AG04449 (cell line): ENCODE data around the gene SLIT3.

Experiments
- CTCF ChIA-PET: fragments of 350-600 bp; formaldehyde crosslinking; extraction: SDS; loops from one replicate; lab custom pipeline; 2021; ENCODE audit warnings: antibody characterized with exemption; lab: Yijun Ruan, JAX
- POLR2A ChIA-PET: fragments of 400-600, 350-600 bp; formaldehyde crosslinking; extraction: SDS; loops from one replicate; lab custom pipeline; 2020; ENCODE audit warnings: antibody characterized with exemption, inconsistent platforms; lab: Yijun Ruan, JAX
- DNase-seq: peaks from one replicate; pipeline ENCODE4 v3.0.0-alpha.2; 2010; ENCODE audit warnings: low read depth, low spot score
- H3K4me3 ChIP-seq: 2 replicates; pipeline ENCODE4 v1.5.1; 2011; ENCODE audit warnings: low read depth, mild to moderate bottlenecking, control low read depth, low read length
- TF ChIP-seq, protein P1 (sequence below): IDR thresholded peaks from one replicate; pipeline ENCODE4 v1.5.1; 2011; ENCODE audit warnings: mild to moderate bottlenecking, moderate library complexity, low read length, control low read depth, inconsistent platforms; ENCODE audit not compliant: insufficient read depth; ENCODE audit errors: missing control alignments

Gene SLIT3

DNA sequence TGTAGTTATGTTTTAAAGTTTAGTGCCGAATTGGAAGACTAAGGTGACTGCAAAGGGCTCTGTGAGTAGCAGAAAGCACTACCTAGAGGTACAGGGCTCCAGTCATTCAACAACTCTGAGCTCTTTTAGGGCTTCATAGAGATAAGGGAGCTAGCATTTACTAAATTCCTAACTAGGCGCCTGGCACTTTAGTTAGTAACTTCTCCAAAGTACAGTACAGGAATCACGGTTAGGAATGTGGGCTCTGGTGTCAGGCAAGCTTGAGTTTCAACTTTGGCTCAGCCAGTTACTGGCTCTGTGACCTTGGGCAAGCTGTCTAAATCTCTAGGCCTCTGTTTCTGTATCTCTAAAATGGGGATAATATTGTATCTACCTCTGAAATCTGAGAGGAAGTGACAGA, 115.3 kb downstream of the SLIT3 start:
- ChIA-PET POLR2A (no interaction called here), CTCF (interaction anchor here (1.8 kb wide), 2 partner anchors 117 to 198 kb away, joined by 4 to 6 read pairs; no protein-coding TSS in a partner anchor)
- TF ChIP-seq, protein P1, sequence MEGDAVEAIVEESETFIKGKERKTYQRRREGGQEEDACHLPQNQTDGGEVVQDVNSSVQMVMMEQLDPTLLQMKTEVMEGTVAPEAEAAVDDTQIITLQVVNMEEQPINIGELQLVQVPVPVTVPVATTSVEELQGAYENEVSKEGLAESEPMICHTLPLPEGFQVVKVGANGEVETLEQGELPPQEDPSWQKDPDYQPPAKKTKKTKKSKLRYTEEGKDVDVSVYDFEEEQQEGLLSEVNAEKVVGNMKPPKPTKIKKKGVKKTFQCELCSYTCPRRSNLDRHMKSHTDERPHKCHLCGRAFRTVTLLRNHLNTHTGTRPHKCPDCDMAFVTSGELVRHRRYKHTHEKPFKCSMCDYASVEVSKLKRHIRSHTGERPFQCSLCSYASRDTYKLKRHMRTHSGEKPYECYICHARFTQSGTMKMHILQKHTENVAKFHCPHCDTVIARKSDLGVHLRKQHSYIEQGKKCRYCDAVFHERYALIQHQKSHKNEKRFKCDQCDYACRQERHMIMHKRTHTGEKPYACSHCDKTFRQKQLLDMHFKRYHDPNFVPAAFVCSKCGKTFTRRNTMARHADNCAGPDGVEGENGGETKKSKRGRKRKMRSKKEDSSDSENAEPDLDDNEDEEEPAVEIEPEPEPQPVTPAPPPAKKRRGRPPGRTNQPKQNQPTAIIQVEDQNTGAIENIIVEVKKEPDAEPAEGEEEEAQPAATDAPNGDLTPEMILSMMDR: no peak
- DNase-seq: no peak
- H3K4me3 ChIP-seq: no peak overlapping the region

GRCh38 chr5:169183576-169183975, 117.4 kb downstream of the SLIT3 start:
- ChIA-PET POLR2A (interaction anchor here (0.7 to 1.0 kb wide), 2 partner anchors 10 to 22 kb away, joined by 3 to 4 read pairs; no protein-coding TSS in a partner anchor), CTCF (interaction anchor here (1.3 to 2.2 kb wide), 3 partner anchors 10 to 197 kb away, joined by 4 to 7 read pairs (median 4); no protein-coding TSS in a partner anchor)
- peak; percentile 77 for DNase-seq
- TF ChIP-seq, protein P1: no peak
- no peak overlapping the region for H3K4me3 ChIP-seq

DNA sequence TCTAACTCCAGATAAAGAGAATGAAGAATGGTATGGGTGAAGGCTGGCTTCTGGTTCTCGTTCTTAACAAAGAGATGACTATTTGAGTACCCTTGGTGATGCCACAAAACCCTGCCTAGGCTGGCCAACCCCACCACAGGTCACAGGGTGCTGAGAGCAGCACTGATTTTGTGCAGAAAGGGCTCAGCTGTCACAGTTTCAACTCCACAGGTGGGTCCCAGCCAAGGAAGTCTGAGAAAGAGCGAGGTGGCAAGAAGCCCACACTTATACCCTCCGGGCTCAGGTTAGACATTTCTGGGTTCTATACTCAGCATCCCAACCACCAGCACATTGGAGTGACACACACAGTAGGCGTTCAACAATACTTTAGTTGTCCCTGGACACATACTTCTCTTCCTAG, 118.1 kb downstream of the SLIT3 start:
- DNase-seq: no peak
- ChIA-PET POLR2A (no interaction called here), CTCF (interaction anchor here (1.3 to 2.2 kb wide), 3 partner anchors 9 to 196 kb away, joined by 4 to 7 read pairs (median 4); no protein-coding TSS in a partner anchor)
- no peak overlapping the region for H3K4me3 ChIP-seq
- TF ChIP-seq, protein P1: no peak

GRCh38 chr5:169181814-169182213, 119.1 kb downstream of the SLIT3 start:
- no peak for DNase-seq
- TF ChIP-seq, protein P1: no peak
- CTCF ChIA-PET: interaction anchor here (2.2 kb wide), 1 partner anchor 8 kb away, joined by 7 read pairs; no protein-coding TSS in a partner anchor
- POLR2A ChIA-PET: no interaction called here
- no peak overlapping the region for H3K4me3 ChIP-seq

GRCh38 chr5:169178754-169179153, 122.2 kb downstream of the SLIT3 start:
- DNase-seq: no peak
- H3K4me3 ChIP-seq: no peak overlapping the region
- POLR2A ChIA-PET: no interaction called here
- TF ChIP-seq, protein P1: no peak
- CTCF ChIA-PET: no interaction called here

DNA sequence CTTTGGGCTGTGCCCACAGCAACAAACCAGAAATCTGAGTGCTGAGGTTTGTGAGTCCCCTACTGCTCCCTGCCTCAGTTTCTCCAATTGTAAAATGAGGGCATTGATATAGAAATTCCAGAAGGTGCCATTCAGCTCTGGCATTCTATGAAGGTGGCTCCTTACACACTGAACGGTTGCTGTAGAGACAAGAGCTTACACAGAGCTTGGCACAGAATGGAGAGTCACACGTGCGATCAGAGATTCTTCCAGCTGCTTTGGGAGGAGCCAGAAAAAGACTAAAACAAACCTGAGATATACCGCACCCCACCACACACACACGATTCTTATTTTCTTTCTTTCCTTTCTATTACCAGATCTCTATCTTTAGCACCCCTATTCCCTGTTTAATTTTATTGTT, 122.7 kb downstream of the SLIT3 start:
- POLR2A ChIA-PET: no interaction called here
- no peak overlapping the region for H3K4me3 ChIP-seq
- DNase-seq: no peak
- CTCF ChIA-PET: no interaction called here
- TF ChIP-seq, protein P1: no peak
